DND-41 (cell line): ENCODE measurements around the gene SH3GLB2.
A peak's percentile ranks its signal among the peaks of the same experiment; 100 is the strongest.
"Not testable (repeated sequence)": the region's sequence is repeated elsewhere in the genome, so short reads cannot be mapped to it uniquely, and the experiment has no call there.

Experiments used
- ATAC-seq: fragments of 200-7000 bp; cut with Tn5 transposase; 3 replicates; pipeline ENCODE4 v1.9.1; 2021; ENCODE audit warnings: low read depth; ENCODE audit not compliant: insufficient read depth
- DNase-seq: peaks from one replicate; pipeline ENCODE4 v3.0.0-alpha.2; 2020
- H2AFZ ChIP-seq: 2 replicates; pipeline ENCODE4 v1.6.0; 2012; ENCODE audit warnings: low read depth, low read length
- H3K27ac ChIP-seq: 2 replicates; pipeline ENCODE4 v1.5.1; 2012; ENCODE audit warnings: low read length, inconsistent platforms
- H3K27me3 ChIP-seq: fragments of 200-600 bp; sonication (generic); 2 replicates; pipeline ENCODE4 v1.6.0; 2012; ENCODE audit warnings: low read length, mild to moderate bottlenecking, inconsistent platforms; ENCODE audit not compliant: insufficient read depth, poor library complexity
- H3K36me3 ChIP-seq: 2 replicates; pipeline ENCODE4 v1.5.1; 2012; ENCODE audit warnings: low read length, inconsistent platforms; ENCODE audit not compliant: insufficient read depth
- H3K4me1 ChIP-seq: 2 replicates; pipeline ENCODE4 v1.5.1; 2012; ENCODE audit warnings: mild to moderate bottlenecking, low read length; ENCODE audit not compliant: insufficient read depth
- H3K4me2 ChIP-seq: 2 replicates; pipeline ENCODE4 v1.6.0; 2012; ENCODE audit warnings: mild to moderate bottlenecking, moderate library complexity, low read length, inconsistent platforms; ENCODE audit not compliant: insufficient read depth
- H3K4me3 ChIP-seq, 2 experiments: fragments of 200-600 bp in 1 of 2; shearing (Covaris generic) in 1 of 2; 2 replicates each; pipeline ENCODE4 v1.5.1; 2012 to 2016; ENCODE audit warnings: inconsistent platforms in 2 of 2, low read length in 2 of 2, mild to moderate bottlenecking in 2 of 2, low read depth in 1 of 2, moderate library complexity in 1 of 2
- H3K79me2 ChIP-seq: 2 replicates; pipeline ENCODE4 v1.6.0; 2012; ENCODE audit warnings: low read length, inconsistent platforms; ENCODE audit not compliant: insufficient read depth
- H3K9ac ChIP-seq: 2 replicates; pipeline ENCODE4 v1.6.0; 2012; ENCODE audit warnings: low read depth, mild to moderate bottlenecking, inconsistent platforms, low read length, moderate library complexity
- H3K9me3 ChIP-seq: 2 replicates; pipeline ENCODE4 v1.5.1; 2012; ENCODE audit warnings: low read length, moderate library complexity, mild to moderate bottlenecking, inconsistent platforms; ENCODE audit not compliant: insufficient read depth, severe bottlenecking
- H4K20me1 ChIP-seq: 2 replicates; pipeline ENCODE4 v1.6.0; 2012; ENCODE audit warnings: low read length; ENCODE audit not compliant: insufficient read depth
- EZH2 ChIP-seq: IDR thresholded peaks from 3 replicates; pipeline ENCODE4 v1.6.1; 2012; ENCODE audit warnings: borderline replicate concordance, low read depth, mild to moderate bottlenecking, moderate library complexity, low read length, inconsistent platforms; ENCODE audit not compliant: severe bottlenecking
- TF ChIP-seq, protein P1 (sequence below): IDR thresholded peaks from 2 replicates; pipeline ENCODE4 v1.5.1; 2012; ENCODE audit warnings: borderline replicate concordance, low read length, moderate library complexity, mild to moderate bottlenecking; ENCODE audit not compliant: poor library complexity, severe bottlenecking; ENCODE audit errors: extremely low read depth

Gene SH3GLB2

DNA sequence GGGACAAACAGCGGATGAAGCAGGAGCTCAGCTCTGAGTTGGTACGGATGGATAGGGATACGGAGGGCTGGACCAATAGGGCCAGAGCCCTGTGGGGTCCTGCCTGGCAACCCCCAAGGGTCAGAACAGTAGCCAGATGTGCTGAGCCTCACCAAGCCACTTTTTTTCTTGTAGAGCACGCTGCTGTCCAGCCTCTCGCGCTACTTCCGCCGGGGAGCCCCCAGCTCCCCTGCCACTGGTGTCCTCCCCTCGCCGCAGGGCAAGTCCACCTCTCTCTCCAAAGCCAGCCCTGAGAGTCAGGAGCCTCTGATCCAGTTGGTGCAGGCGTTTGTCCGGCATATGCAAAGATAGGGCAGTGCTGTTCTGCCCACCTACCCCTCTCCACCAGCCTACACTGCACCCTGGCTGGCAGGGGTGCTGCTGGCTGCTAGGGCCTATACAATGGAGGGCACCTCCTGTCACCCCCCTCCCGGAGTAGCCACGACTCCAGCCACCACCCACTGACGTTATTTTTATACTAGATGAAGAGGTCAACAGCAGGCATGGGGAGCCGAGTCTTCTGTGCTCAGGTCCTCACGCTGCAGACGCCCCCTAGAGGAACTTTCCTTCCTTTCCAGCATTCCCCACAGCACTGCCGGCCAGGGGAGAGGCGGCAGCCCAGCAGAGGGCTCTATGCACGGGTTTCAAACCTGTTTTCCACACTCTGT lies 21.6 kb downstream of the SH3GLB2 start:
- DNase-seq = peak; percentile 59
- H3K9ac ChIP-seq = no peak overlapping the region
- H3K27ac ChIP-seq = no peak overlapping the region

GRCh38 chr9:129005336-129005997 lies 22.7 kb downstream of the SH3GLB2 start:
- Histone ChIP-seq H3K27ac (no peak overlapping the region), H3K9ac (no peak overlapping the region), H3K27me3 (no peaks in the 10 kb centered on the region), H3K36me3 (peaks cover 84% of the 10 kb centered on the region), H3K4me2 (no peak overlapping the region), H3K79me2 (no peaks in the 10 kb centered on the region), H2AFZ (no peak overlapping the region), H3K4me3 (no peak overlapping the region), H4K20me1 (peaks cover 7% of the 10 kb centered on the region), H3K4me1 (no peaks in the 10 kb centered on the region), H3K9me3 (no peaks in the 10 kb centered on the region)
- DNase-seq = no peak
- no peak for ATAC-seq
- TF ChIP-seq, protein P1, sequence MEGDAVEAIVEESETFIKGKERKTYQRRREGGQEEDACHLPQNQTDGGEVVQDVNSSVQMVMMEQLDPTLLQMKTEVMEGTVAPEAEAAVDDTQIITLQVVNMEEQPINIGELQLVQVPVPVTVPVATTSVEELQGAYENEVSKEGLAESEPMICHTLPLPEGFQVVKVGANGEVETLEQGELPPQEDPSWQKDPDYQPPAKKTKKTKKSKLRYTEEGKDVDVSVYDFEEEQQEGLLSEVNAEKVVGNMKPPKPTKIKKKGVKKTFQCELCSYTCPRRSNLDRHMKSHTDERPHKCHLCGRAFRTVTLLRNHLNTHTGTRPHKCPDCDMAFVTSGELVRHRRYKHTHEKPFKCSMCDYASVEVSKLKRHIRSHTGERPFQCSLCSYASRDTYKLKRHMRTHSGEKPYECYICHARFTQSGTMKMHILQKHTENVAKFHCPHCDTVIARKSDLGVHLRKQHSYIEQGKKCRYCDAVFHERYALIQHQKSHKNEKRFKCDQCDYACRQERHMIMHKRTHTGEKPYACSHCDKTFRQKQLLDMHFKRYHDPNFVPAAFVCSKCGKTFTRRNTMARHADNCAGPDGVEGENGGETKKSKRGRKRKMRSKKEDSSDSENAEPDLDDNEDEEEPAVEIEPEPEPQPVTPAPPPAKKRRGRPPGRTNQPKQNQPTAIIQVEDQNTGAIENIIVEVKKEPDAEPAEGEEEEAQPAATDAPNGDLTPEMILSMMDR = no peak
- TF ChIP-seq EZH2 = no peak

More for the DNA sequence above, 21.6 kb downstream of the SH3GLB2 start:
- peaks cover 86% of the 10 kb centered on the region for H3K36me3 ChIP-seq
- H3K4me3 ChIP-seq = no peak overlapping the region
- no peaks in the 10 kb centered on the region for H3K4me1 ChIP-seq
- H2AFZ ChIP-seq = no peak overlapping the region
- no peaks in the 10 kb centered on the region for H3K27me3 ChIP-seq
- no peaks in the 10 kb centered on the region for H3K9me3 ChIP-seq
- ATAC-seq = peak; percentile 79
- TF ChIP-seq, protein P1 = peak; percentile 79
- TF ChIP-seq EZH2 = no peak
- H4K20me1 ChIP-seq = peaks cover 7% of the 10 kb centered on the region
- H3K79me2 ChIP-seq = no peaks in the 10 kb centered on the region
- no peak overlapping the region for H3K4me2 ChIP-seq

DNA sequence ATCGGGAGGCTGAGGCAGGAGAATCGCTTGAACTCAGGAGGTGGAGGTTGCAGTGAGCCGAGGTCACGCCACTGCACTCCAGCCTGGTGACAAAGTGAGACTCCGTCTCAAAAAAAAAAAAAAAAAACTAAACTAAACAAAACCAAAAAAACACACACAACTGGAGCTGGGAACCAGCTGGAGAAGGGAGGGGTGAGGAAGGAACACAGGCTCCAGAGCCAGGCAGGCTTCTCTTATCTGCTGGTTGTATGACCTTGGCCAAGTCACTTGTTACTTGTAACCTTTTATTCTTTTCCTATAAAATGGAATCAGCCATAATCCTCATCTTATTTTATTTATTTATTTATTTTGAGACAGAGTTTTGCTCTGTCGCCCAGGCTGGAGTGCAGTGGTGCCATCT lies 24.0 kb downstream of the SH3GLB2 start:
- H3K36me3 ChIP-seq = peaks cover 87% of the 10 kb centered on the region
- not testable (repeated sequence) for H4K20me1 ChIP-seq, DNase-seq, H3K9ac ChIP-seq, H3K79me2 ChIP-seq, H3K4me3 ChIP-seq, ATAC-seq, H3K4me1 ChIP-seq, H3K9me3 ChIP-seq, H2AFZ ChIP-seq, H3K27ac ChIP-seq, H3K4me2 ChIP-seq, H3K27me3 ChIP-seq

DNA sequence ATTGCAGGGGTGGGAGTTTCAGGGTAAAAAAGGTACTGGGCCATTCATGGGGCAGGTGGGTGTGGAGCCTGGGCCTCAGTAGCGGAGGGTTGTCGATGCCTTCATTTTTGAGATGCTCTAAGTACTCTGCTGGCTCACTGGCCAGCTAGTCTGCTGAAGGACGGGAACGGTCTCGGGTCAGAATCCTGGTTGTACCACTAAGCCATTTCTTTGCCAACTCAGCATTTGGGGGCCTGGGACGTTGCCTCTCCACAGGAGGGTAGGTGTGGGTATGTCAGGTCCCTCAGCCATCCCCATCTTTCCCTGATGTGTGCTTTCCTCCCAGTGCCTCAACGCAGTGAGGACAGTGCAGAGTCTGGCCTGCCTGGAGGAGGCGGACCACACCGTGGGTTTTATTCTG lies 25.1 kb downstream of the SH3GLB2 start:
- no peaks in the 10 kb centered on the region for H3K9me3 ChIP-seq
- H3K79me2 ChIP-seq = no peaks in the 10 kb centered on the region
- H3K36me3 ChIP-seq = peaks cover 87% of the 10 kb centered on the region
- H4K20me1 ChIP-seq = peaks cover 2% of the 10 kb centered on the region; the same call in 1 of the 2 replicates
- no peak for ATAC-seq
- no peak overlapping the region for H3K9ac ChIP-seq
- H3K27ac ChIP-seq = no peak overlapping the region
- TF ChIP-seq, protein P1 = no peak
- TF ChIP-seq EZH2 = no peak
- H2AFZ ChIP-seq = no peak overlapping the region
- no peak overlapping the region for H3K4me2 ChIP-seq
- no peaks in the 10 kb centered on the region for H3K27me3 ChIP-seq
- no peak for DNase-seq
- no peak overlapping the region for H3K4me3 ChIP-seq
- no peaks in the 10 kb centered on the region for H3K4me1 ChIP-seq
